ENCODE results near the gene DYRK1A. TPM values are rescaled to one million over a fixed set of nuclear protein-coding genes. Genes with fewer than 3 reads are reported as not detected.

DYRK1A gene
- total RNA-seq, 1 experiment from 2014 or later, result 49.3 TPM

- no TSS peak for BruUV-seq (replicated peaks)
- Histone ChIP-seq H3K9me2 (ENCODE audit: insufficient read depth) (no peaks in the 10 kb centered on the region), H4K20me1 (ENCODE audit: insufficient read depth) (no peaks in the 10 kb centered on the region), H3K4me1 (ENCODE audit: control insufficient read depth in 1 of 2, insufficient read depth in 2 of 2, low read length in 2 of 2) (peaks cover 25 to 27% of the 10 kb centered on the region in 2 experiments), H3K9me3 (ENCODE audit: control insufficient read depth in 1 of 2, insufficient read depth in 1 of 2, low read depth in 1 of 2, low read length in 2 of 2) (no peaks in the 10 kb centered on the region), H3K27ac (ENCODE audit: low read depth, low read length) (peak overlapping the region; percentile 41; the same call in 1 of the 2 replicates), H3K79me2 (ENCODE audit: insufficient read depth, low read length) (no peaks in the 10 kb centered on the region), H3K36me3 (ENCODE audit: control insufficient read depth in 1 of 2, insufficient read depth in 2 of 2, low read length in 2 of 2) (no peaks in the 10 kb centered on the region), H3K4me3 (replicated peaks in 1 of 2; ENCODE audit: low read depth in 1 of 2, low read length in 2 of 2) (peak overlapping the region; percentile 18 to 38), H3K4me2 (ENCODE audit: low read length) (peak overlapping the region; percentile 79), H3K9ac (ENCODE audit: low read length) (peak overlapping the region; percentile 10; the same call in 1 of the 2 replicates), H3K27me3 (ENCODE audit: insufficient read depth, low read length) (no peaks in the 10 kb centered on the region), H2AFZ (ENCODE audit: low read depth, low read length, poor library complexity, severe bottlenecking) (peak overlapping the region; percentile 38)
- ChIA-PET RAD21 (ENCODE audit: low non-redundant PET in 1 of 2, low total read pairs in 2 of 2, uncharacterized antibody in 2 of 2, unreplicated experiment in 2 of 2) (no interaction called here), POLR2A (interaction anchor here (0.6 kb wide), 1 partner anchor 1273 kb away, joined by 4 read pairs; the partner anchor contains the start of gene ETS2), CTCF (no interaction called here)
- peak; percentile 94 for ATAC-seq
- intact Hi-C loops (cut with micrococcal nuclease), result no loop called here
- DNase-seq (ENCODE audit: low read depth, low spot score), result peak; percentile 47
- TF ChIP-seq FOSL1 (IDR thresholded peaks at IDR 0.05; ENCODE audit: low read depth), result peak; percentile 77
- TF ChIP-seq SP1 (IDR thresholded peaks at IDR 0.05; ENCODE audit: low read depth), result peak; percentile 70
- peak in 2 of 3 experiments; percentile 52 to 57; a peak in 3 of 6 replicates for TF ChIP-seq CTCF (IDR thresholded peaks at IDR 0.05 in 2 of 3, conservative IDR thresholded peaks at IDR 0.05 in 1 of 3; ENCODE audit: borderline replicate concordance in 1 of 3, insufficient read depth in 1 of 3, low read depth in 2 of 3, low read length in 2 of 3)
- TF ChIP-seq, protein P1, sequence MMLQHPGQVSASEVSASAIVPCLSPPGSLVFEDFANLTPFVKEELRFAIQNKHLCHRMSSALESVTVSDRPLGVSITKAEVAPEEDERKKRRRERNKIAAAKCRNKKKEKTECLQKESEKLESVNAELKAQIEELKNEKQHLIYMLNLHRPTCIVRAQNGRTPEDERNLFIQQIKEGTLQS (IDR thresholded peaks at IDR 0.05), result no peak
- 0 out of 2 replicates have a peak, but pooled peaks have one; percentile 28 for TF ChIP-seq SIN3A (IDR thresholded peaks at IDR 0.05; ENCODE audit: low read depth)
- peak; percentile 79 for TF ChIP-seq JUND (IDR thresholded peaks at IDR 0.05)
- peak; percentile 67; the same call in 1 of the 2 replicates for TF ChIP-seq CBX3 (IDR thresholded peaks at IDR 0.05; ENCODE audit: low read depth)
- TF ChIP-seq EGR1 (IDR thresholded peaks at IDR 0.05; ENCODE audit: low read depth), result peak; percentile 67
- TF ChIP-seq MAX (IDR thresholded peaks at IDR 0.05), result peak; percentile 84
- no peak for TF ChIP-seq ZNF274 (IDR thresholded peaks at IDR 0.05; ENCODE audit: low read depth, low read length)
These were observed 166.6 kb downstream of the DYRK1A start for GRCh38 chr21:37532868-37533780.
